Fibroblast of lung (primary cell): ENCODE measurements around the gene SELENOO. TPM values are rescaled to one million over a fixed set of nuclear protein-coding genes. Genes with fewer than 3 reads are reported as not detected.

Source experiments
- DNase-seq, 2 donors: peaks; one replicate each; pipeline versions ENCODE4 v3.0.0 to v3.0.0-alpha.2; 2010; ENCODE audit warnings: low read depth in 2 of 2
- H2AFZ ChIP-seq: 2 replicates; pipeline ENCODE4 v1.5.1; 2012; ENCODE audit warnings: low read length, control low read depth, inconsistent platforms
- H3K27ac ChIP-seq: 2 replicates; pipeline ENCODE4 v1.5.1; 2011; ENCODE audit warnings: low read length, control low read depth; ENCODE audit not compliant: insufficient read depth
- H3K27me3 ChIP-seq: 2 replicates; pipeline ENCODE4 v1.5.1; 2011; ENCODE audit warnings: mild to moderate bottlenecking, low read length; ENCODE audit not compliant: control insufficient read depth, insufficient read depth
- H3K36me3 ChIP-seq: 2 replicates; pipeline ENCODE4 v1.5.1; 2011; ENCODE audit warnings: low read length; ENCODE audit not compliant: control insufficient read depth, insufficient read depth
- H3K4me1 ChIP-seq: 2 replicates; pipeline ENCODE4 v1.5.1; 2011; ENCODE audit warnings: low read length; ENCODE audit not compliant: control insufficient read depth, insufficient read depth; ENCODE audit errors: extremely low read depth
- H3K4me2 ChIP-seq: 2 replicates; pipeline ENCODE4 v1.5.1; 2011; ENCODE audit warnings: low read length, control low read depth; ENCODE audit not compliant: insufficient read depth; ENCODE audit errors: extremely low read depth
- H3K4me3 ChIP-seq, 4 experiments: fragments of 200-600 bp in 1 of 4; sonication (generic) in 1 of 4; replicated peaks in 1 of 4; 2 replicates each; pipeline ENCODE4 v1.5.1; 2011 to 2016; ENCODE audit warnings: low read length in 4 of 4, low read depth in 3 of 4, mild to moderate bottlenecking in 3 of 4, control low read depth in 2 of 4, inconsistent platforms in 1 of 4, mixed read lengths in 1 of 4; ENCODE audit not compliant: insufficient read depth in 1 of 4; ENCODE audit errors: control extremely low read depth in 1 of 4
- H3K79me2 ChIP-seq: 2 replicates; pipeline ENCODE4 v1.5.1; 2012; ENCODE audit warnings: mild to moderate bottlenecking, low read length, inconsistent platforms; ENCODE audit not compliant: control insufficient read depth, insufficient read depth
- H3K9ac ChIP-seq: 2 replicates; pipeline ENCODE4 v1.5.1; 2011; ENCODE audit warnings: mild to moderate bottlenecking, low read length, control low read depth; ENCODE audit not compliant: insufficient read depth
- H3K9me3 ChIP-seq: 2 replicates; pipeline ENCODE4 v1.5.1; 2012; ENCODE audit warnings: low read depth, low read length; ENCODE audit not compliant: control insufficient read depth, insufficient read depth
- H4K20me1 ChIP-seq: 2 replicates; pipeline ENCODE4 v1.5.1; 2011; ENCODE audit warnings: low read length; ENCODE audit not compliant: control insufficient read depth, insufficient read depth; ENCODE audit errors: extremely low read depth
- EZH2 ChIP-seq: IDR thresholded peaks from 2 replicates; pipeline ENCODE4 v1.5.1; 2012; ENCODE audit warnings: low read length, control low read depth, mild to moderate bottlenecking; ENCODE audit errors: missing control alignments
- polyA plus RNA-seq, 2 donors: library from polyadenylated mRNA; depleted of rRNA in 1 of 2; stranded (reverse) in 1 of 2; unstranded in 1 of 2; fragments of >200 nt; gene quantifications; 2 replicates each; pipeline ENCODE4 v1.2.1, GENCODE V29; 2011 to 2012; ENCODE audit warnings: missing spikeins in 1 of 2
- total RNA-seq: library from RNA; depleted of rRNA; stranded (reverse); fragments of >200 nt; gene quantifications from 2 replicates; pipeline ENCODE4 v1.2.1, GENCODE V29; 2014
- TF ChIP-seq, protein P1 (sequence below), 2 donors: IDR thresholded peaks in 1 of 2; conservative IDR thresholded peaks in 1 of 2; 1 replicate in 1 of 2; 2 replicates in 1 of 2; pipeline ENCODE4 v1.5.1; 2011 to 2012; ENCODE audit warnings: low read length in 2 of 2, control low read depth in 1 of 2, inconsistent platforms in 1 of 2, low read depth in 1 of 2, mild to moderate bottlenecking in 1 of 2

SELENOO gene
- total and polyA plus RNA-seq, 2 donors (not counting 1 experiment from before 2014, with no cell fraction given): 8.3 to 20.1 TPM

DNA sequence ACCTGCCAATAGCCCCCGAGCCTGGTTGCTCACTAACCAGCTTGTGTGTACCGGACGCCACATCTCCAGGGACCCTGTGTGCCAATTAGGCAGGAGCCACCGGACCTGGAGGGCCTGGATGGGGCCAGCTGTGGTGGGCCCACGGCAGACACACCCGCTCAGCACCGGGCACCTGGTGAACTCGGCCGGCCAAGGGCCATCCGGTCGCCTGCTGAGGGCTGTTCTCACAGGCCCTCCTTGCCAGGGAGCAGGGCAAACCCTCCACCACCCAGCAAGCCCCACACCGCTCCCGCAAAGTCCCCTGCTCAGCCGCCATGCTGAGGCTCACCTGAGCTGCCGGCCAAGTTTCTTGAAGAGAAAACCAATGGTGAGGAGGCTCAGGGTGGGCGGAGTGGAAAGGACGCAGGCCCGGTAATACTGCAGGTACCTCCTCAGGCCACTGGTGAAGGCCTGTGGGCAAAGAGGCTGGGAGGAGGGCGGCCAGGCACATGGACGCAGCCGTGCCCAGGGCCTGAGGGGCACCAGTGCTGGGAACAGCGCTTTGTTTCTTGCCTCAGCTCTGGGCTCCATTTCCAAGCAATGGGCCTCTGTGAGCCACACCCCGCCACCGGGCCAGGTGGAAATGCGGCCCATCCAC, 26.9 kb downstream of the SELENOO start:
- Histone ChIP-seq H3K79me2 (no peaks in the 10 kb centered on the region), H2AFZ (no peak overlapping the region), H3K9ac (no peak overlapping the region), H3K4me1 (no peaks in the 10 kb centered on the region), H3K9me3 (no peaks in the 10 kb centered on the region), H3K36me3 (peaks cover 27% of the 10 kb centered on the region), H3K27ac (no peak overlapping the region), H3K27me3 (no peaks in the 10 kb centered on the region), H4K20me1 (no peaks in the 10 kb centered on the region), H3K4me2 (no peak overlapping the region), H3K4me3 (no peak overlapping the region)
- DNase-seq: no peak
- TF ChIP-seq, protein P1, sequence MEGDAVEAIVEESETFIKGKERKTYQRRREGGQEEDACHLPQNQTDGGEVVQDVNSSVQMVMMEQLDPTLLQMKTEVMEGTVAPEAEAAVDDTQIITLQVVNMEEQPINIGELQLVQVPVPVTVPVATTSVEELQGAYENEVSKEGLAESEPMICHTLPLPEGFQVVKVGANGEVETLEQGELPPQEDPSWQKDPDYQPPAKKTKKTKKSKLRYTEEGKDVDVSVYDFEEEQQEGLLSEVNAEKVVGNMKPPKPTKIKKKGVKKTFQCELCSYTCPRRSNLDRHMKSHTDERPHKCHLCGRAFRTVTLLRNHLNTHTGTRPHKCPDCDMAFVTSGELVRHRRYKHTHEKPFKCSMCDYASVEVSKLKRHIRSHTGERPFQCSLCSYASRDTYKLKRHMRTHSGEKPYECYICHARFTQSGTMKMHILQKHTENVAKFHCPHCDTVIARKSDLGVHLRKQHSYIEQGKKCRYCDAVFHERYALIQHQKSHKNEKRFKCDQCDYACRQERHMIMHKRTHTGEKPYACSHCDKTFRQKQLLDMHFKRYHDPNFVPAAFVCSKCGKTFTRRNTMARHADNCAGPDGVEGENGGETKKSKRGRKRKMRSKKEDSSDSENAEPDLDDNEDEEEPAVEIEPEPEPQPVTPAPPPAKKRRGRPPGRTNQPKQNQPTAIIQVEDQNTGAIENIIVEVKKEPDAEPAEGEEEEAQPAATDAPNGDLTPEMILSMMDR (conservative IDR thresholded peaks at IDR 0.05 in 1 of 2, IDR thresholded peaks at IDR 0.05 in 1 of 2; ENCODE audit: low read depth in 1 of 2, low read length in 2 of 2): no peak

DNA sequence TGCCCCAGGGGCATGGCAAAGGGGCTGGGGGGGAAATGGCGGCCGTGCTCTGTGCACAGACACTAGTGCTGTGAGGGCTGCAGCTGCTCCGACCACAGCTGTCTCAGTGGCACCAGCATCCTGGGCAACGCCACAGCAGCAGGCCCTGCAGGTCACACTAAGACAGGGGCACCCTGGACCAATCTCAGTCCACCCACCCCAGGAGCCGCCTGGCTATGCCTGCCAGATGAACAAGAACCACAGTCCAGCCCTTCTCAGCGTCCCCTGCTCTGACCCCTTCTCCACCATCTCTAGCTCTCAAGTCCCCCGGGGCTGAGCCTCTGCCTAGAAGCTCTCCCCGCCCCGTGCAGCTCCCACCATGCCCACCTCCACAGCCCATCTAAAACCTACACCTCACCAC, 27.6 kb downstream of the SELENOO start:
- H3K27ac ChIP-seq: no peak overlapping the region
- no peak overlapping the region for H2AFZ ChIP-seq
- no peaks in the 10 kb centered on the region for H3K9me3 ChIP-seq
- H3K4me2 ChIP-seq: no peak overlapping the region
- TF ChIP-seq, protein P1 (conservative IDR thresholded peaks at IDR 0.05 in 1 of 2, IDR thresholded peaks at IDR 0.05 in 1 of 2; ENCODE audit: low read depth in 1 of 2, low read length in 2 of 2): no peak
- TF ChIP-seq EZH2: no peak
- H3K4me1 ChIP-seq: no peaks in the 10 kb centered on the region
- no peaks in the 10 kb centered on the region for H4K20me1 ChIP-seq
- no peaks in the 10 kb centered on the region for H3K79me2 ChIP-seq
- peaks cover 24% of the 10 kb centered on the region for H3K36me3 ChIP-seq
- H3K27me3 ChIP-seq: no peaks in the 10 kb centered on the region
- no peak for DNase-seq
- H3K9ac ChIP-seq: no peak overlapping the region
- H3K4me3 ChIP-seq: no peak overlapping the region

DNA sequence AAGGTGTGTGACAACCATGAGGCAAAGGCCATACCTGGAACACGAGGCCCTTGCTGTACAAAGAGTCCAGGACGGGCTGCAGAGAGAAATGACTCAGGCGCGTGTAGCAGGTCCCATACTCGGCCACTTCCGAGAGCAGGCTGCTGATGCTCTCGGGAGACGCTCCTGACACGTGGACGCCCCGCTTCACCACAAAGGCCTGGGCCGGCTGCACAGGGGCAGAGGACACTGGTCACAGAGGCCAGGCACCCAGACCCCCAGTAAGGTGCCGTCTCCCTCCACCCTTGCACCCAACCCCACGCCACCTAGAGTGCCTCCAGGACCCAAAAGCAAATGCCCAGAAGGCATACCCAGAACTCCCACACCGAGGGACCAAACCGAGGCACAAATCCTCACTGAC, 28.6 kb downstream of the SELENOO start:
- Histone ChIP-seq H3K36me3 (peaks cover 18% of the 10 kb centered on the region), H4K20me1 (no peaks in the 10 kb centered on the region), H3K4me2 (no peak overlapping the region), H3K9ac (no peak overlapping the region), H3K79me2 (peaks cover 4% of the 10 kb centered on the region), H3K27ac (no peak overlapping the region), H3K4me3 (no peak overlapping the region), H2AFZ (no peak overlapping the region), H3K27me3 (no peaks in the 10 kb centered on the region), H3K4me1 (no peaks in the 10 kb centered on the region), H3K9me3 (no peaks in the 10 kb centered on the region)
- no peak for DNase-seq
- TF ChIP-seq, protein P1 (conservative IDR thresholded peaks at IDR 0.05 in 1 of 2, IDR thresholded peaks at IDR 0.05 in 1 of 2; ENCODE audit: low read depth in 1 of 2, low read length in 2 of 2): no peak
- no peak for TF ChIP-seq EZH2
